Hippocampal formation (tissue), 2 donors: ENCODE data around the gene IL34.
"Not testable (repeated sequence)": the region's sequence is repeated elsewhere in the genome, so short reads cannot be mapped to it uniquely, and the experiment has no call there.

Experiments
- DNase-seq, 2 donors: peaks; one replicate each; lab custom pipeline; 2025; lab: John Stamatoyannopoulos, UW

IL34 gene

DNA sequence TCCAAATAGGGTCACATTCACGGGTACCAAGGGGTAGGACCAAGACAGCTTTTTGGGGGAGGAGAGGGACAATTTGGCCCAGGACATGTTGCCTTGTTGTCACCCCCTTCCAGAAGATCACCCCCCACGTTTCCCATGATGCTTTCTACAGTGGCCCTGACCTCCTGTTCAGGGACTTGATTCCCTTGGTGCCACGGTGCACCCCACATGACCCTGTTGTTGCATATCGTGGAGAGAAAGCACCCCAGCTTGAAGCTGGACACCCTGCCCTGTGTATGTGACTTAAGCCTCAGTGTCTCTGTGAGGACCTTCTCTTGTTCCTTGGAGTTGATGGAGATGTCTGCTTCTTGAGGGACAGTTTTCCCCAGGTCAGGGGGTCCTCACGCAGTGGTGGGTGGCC, 12.6 kb downstream of the IL34 start:
- no peak for DNase-seq

GRCh38 chr16:70659546-70659945, 13.2 kb downstream of the IL34 start:
- no peak for DNase-seq

DNA sequence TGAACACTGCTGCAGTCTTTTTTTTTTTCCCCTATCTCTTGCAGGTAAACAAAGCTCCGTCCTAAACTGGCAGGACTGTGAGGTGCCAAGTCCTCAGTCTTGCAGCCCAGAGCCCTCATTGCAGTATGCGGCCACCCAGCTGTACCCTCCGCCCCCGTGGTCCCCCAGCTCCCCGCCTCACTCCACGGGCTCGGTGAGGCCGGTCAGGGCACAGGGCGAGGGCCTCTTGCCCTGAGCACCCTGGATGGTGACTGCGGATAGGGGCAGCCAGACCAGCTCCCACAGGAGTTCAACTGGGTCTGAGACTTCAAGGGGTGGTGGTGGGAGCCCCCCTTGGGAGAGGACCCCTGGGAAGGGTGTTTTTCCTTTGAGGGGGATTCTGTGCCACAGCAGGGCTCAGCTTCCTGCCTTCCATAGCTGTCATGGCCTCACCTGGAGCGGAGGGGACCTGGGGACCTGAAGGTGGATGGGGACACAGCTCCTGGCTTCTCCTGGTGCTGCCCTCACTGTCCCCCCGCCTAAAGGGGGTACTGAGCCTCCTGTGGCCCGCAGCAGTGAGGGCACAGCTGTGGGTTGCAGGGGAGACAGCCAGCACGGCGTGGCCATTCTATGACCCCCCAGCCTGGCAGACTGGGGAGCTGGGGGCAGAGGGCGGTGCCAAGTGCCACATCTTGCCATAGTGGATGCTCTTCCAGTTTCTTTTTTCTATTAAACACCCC, 13.8 kb downstream of the IL34 start:
- no peak for DNase-seq

- no peak for DNase-seq
Observed at GRCh38 chr16:70660672-70661350, 14.5 kb downstream of the IL34 start.

GRCh38 chr16:70661534-70661917, 15.2 kb downstream of the IL34 start:
- no peak for DNase-seq

DNA sequence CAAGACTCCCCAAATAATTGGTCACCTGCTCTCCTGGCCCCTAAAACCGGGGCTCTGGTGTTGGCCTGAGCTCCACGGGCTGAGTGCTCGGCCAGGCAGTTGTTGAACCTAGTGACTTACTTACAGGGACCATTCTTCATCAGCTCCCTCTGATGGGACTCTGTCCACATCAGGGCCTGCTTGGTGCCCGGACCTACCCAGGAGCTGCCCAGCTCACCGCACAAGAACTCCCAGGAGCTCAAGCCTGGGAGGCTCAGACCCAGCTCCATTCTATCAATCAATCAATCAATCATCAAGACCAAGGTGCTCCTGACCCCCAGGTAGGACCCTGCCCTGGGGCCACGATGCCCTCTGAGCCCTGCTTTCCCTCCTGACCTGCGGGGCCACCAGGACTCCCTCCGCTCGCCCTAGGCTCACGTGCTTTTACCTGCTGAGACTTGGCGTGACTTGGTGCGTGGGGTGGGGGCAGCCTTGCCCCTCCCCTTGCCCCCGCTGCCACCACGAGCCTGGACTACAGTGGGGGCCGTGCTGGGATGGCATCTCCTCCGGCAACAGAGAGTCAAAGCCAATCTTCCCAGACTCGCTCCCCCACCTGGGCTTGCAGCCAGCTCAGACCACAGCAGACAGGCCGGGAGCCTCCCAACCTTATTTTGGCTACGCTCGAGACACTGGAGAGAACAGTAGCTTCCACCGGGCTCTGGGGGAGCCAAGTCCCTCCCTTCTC, 15.7 kb downstream of the IL34 start:
- no peak for DNase-seq

DNA sequence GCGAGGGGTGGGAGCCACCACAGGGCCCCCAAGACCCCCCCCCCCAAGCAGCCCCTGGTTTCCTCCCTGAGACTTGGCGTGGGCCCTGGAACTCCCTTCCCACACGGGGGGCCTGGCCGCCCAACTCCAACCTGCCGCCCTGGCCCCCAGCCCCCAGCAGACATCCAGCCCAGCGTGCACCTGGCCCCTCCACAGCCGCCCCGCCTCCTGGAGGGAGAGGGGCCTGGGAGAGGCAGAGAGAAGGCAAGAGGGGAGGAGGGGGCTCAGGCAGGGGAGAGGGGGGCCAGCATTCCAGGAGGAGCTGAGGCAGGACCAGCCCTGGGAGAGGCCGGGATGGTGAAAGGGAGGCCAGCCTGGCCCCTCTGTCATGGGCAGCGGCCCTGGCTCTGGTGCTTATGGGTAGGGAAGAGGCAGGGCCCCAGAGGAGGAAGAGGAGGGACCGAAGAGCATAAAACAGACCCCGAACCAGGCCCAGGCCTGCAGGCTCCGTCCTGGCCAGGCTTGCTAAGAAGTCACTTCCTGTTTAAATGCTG, 16.7 kb downstream of the IL34 start:
- DNase-seq, result no peak

DNA sequence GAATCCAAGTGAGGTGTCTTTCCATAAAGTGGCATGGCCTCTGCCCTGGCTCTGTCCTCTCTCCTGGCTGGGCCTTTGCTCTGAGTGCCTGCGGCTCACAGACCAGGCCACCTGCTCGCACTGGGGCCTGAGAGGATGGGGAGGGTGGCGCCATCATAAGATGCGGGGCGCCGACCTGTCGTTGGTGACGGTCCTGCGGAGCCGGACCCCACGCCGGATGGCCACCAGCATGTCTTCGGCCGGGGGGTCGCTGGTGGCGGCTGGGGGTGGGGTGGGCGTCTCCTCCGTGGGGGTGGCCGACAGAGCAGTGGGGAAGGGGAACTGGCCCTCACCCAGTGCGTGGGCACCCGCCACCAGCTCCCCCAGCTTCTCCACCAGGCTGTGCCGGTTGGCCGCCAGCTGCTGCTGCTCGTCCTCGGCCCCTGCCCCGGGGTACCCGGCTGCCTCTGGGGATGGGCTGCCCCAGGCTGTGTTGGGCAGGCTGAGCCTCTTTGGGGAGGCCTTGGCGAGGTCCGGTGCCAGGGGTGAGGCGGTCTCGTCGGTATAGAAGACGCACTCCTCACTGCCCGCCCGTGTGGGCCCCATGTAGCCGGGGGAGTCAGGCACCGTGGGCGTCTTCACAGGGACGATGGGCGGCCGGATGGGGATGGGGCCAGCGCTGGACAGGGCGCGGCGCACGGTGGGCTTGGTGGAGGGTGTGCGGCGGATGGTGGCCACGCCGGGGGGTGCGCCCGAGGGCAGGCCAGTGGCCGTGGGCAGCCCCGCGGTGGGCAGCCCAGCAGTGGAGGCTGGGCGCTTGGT, 17.4 kb downstream of the IL34 start:
- no peak for DNase-seq

DNA sequence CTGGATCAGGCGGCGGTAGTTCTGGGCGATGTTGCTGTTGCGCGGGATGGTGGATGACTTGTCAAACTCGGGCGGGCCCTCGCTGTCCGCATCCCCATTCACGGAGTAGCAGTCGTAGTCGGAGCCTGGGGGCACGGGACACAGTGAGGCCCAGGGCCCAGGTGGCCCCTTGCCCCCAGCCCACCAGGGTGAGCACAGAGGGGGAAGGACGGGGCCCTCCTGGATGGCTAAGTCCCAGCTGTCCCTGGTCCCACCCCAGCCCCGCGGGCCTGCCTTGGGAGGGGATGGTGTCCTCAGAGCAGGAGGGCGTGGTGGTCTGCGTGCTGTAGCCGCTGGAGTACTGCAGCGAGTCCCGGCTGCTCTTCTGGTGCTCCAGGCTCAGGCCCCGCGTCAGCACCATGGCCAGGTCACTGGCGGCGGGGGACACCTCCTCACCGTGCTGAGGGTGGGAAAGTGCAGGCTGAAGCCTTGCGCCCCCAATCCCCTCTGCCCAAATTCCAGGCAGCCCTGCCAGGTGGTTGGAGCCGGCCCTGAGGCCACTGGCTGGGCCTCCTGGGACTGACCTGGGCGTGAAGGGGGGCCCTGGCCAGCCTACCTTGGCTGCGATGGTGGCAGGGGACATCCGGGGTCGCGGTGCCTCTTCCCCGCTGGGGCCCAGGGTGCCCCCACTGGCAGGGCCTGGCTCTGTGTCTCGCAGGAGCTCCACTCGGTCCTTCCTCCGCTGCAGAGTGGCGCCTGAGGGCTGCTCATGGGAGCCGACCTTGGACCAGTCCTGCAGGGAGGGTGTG, 18.2 kb downstream of the IL34 start:
- no peak for DNase-seq

GRCh38 chr16:70665113-70665694, 18.8 kb downstream of the IL34 start:
- DNase-seq, result no peak

DNA sequence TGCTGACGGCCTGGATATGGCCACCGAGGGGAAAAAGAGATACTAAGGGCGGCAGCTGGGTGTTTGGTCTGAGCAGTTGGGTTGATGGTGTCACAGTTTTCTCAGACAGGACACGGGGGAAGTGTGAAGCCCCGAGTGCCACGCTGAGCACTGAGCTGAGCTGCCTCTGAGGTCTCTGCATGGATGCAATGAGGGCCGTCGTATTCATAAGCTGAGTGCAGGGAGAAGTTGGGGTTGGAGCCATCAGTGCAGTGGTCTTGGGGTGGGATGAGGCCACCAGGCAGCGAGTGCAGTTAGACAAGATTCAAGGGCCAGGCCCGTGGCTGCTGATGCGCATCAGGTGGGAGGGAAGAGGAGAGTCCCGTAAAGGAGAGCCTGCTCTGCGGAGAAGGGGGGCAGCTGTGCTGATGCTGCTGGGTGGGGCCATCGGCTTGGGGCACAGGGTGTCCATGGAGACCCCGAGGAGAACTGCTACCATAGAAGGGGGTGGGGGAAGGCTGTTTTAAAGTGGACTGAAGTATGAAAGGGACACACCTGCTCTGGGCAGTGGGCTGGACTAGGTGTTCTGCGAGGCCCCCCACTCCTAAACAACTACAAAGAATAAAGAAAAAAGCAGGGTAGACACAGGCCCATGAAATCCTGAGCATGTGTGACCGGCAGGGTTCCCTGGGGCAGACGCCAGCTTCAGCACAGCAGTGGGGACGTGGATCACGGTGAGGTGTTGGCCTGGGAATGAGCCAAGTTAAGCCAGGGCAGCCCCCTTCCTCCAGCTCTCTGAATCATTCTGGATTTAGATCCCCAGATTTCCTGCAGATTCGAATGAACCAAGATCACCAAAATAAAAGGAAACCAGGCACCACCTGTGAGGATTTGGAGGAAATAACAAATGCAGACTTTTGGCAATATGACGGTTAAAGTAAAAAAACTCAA, 19.7 kb downstream of the IL34 start:
- no peak for DNase-seq

DNA sequence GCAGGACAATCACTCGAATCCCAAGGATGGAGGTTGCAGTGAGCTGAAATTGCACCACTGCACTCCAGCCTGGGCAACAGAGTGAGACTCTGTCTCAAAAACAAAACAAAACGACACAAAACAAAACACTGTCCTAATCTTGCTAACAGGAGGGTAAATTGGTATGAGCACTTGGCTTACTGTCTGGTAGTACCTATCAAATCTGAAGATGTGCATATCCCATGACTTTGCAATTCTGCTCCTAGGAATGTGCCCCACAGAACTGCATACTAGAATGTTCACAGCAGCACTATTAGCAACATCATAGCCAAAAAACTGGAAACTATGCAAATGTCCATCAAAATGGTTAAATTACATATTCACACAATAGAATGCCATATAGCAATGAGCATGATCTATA, 23.8 kb downstream of the IL34 start:
- DNase-seq, result no peak

DNA sequence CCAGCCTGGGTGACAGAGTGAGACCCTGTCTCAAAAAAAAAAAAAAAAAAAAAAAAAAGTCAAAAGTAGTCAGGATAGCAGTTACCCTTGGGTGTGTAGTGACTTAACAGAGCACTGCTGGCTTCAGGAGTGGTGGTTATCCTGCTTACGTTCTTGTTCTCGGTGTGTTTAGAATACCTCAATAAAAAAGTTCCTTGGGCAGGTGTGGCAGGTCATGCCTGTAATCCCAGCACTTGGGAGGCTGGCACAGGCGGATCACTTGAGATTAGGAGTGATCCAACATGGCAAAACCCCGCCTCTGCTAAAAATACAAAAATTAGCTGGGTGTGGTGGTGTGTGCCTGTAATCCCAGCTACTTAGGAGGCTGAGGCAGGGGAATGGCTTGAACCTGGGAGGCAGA, 24.6 kb downstream of the IL34 start:
- DNase-seq, result not testable (repeated sequence)

GRCh38 chr16:70674221-70675014, 28.1 kb downstream of the IL34 start:
- DNase-seq, result no peak

DNA sequence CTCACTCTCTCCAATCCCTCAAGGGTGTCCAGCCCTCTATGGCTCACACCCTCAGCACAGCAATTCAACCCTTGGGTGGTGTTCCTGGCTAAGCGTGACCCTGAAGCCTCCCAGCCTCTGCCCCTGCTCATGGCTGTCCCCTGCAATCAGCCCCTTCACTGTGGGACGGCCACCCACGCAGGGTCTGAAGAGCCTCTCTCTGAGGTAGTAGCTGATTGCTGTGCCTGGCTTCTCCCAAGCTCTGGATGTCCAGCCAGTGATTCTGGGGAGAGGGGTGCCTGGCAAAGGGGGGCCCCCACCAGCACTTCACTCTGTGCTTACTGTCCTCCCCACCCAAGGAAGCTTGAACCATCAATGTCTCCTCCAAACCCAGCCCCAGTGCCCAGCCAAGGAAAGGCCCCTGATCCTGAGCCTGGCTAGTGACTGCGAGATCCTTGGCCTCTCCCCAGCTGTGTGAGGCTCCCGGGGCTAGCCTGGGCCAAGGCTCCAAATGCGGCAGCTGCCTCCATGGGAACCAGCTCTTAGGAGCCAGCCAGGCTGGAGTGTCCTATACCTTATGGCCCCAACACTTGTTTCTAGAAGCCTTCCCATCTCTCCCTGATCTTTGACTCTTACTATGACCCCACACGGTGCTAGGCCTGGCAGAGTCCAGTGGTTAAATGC, 29.6 kb downstream of the IL34 start:
- DNase-seq, result no peak

- DNase-seq, result no peak
Observed at GRCh38 chr16:70676675-70677498, 30.5 kb downstream of the IL34 start.

GRCh38 chr16:70677499-70678120, 31.3 kb downstream of the IL34 start:
- no peak for DNase-seq
